GM19372 (cell line): ENCODE data around the gene UPF2.
"Not testable (repeated sequence)": the region's sequence is repeated elsewhere in the genome, so short reads cannot be mapped to it uniquely, and the experiment has no call there.

ENCODE experiments used
- ATAC-seq: cut with Tn5 transposase; IDR thresholded peaks from one replicate; pipeline ENCODE4 v1.9.1; 2021; ENCODE audit warnings: mild to moderate bottlenecking, low read depth, moderate library complexity; ENCODE audit not compliant: unreplicated experiment

The UPF2 gene

DNA sequence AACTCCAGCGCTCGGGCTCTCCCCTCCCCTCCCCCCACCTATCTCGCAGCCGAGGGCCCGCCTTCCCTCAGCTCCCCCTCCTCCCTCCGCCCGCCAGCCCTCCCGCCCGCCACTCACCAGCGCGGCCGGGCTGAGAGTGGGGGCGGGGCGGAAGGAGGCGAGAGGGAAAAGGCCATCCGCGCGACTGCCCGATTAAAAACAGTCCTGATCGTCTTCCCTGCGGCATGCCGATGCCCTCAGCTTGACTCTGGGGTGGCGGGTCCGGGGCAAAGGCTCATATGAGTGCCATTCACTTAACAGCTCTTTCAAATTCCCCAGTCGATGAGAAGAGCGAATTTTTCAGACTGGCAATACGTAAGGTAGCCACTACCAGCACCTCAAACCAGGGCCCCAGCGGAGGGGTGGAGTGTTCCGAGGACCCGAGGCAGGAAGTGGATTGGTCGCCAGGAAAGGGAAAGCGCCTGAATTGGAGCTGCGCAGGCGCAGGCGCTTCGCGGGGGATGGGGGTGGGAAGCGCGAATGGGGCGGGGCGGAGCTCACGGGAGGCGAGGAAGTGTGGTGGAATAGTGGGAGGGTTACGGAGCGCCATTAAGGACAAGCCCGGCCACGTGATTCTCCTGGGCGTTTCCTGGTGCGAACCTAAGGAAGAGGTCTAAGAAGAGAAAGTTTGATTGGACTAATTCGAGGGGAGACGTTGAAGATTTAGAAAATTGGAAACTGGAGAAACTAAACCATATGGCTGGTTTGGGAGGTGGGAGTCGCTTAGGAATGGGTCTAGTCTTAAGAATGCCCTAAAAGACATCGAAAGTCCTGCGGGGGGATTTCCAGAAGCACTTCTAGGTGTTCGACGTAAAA is at the start of gene UPF2:
Gene UPF2 (minus strand): TSS at position 13 of the 855 bp plus-strand sequence. CDS start 7,386 bp downstream, outside the sequence.
- peak; percentile 53 for ATAC-seq

DNA sequence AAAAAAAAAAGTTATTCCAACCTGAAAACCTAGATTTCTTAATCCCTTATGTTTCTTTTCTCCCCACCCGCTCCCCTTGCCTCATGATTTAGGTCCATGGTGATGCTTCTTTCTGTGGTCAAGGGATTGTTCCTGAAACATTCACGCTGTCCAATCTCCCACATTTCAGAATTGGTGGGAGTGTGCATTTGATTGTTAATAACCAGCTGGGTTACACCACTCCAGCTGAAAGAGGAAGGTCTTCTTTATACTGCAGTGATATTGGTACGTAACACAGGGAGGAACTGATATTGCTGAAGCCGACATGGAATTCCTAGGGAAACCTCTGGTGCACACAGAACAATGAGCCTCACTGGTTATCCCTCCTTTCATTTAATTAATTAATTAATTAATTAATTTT is 48.8 kb upstream of the UPF2 start:
- no peak for ATAC-seq

- no peak for ATAC-seq
Observed at GRCh38 chr10:12088919-12089318, 46.3 kb upstream of the UPF2 start.

GRCh38 chr10:12081879-12082557 is 39.4 kb upstream of the UPF2 start:
- no peak for ATAC-seq

- ATAC-seq = no peak
Observed at GRCh38 chr10:12081470-12081869, 38.9 kb upstream of the UPF2 start.

DNA sequence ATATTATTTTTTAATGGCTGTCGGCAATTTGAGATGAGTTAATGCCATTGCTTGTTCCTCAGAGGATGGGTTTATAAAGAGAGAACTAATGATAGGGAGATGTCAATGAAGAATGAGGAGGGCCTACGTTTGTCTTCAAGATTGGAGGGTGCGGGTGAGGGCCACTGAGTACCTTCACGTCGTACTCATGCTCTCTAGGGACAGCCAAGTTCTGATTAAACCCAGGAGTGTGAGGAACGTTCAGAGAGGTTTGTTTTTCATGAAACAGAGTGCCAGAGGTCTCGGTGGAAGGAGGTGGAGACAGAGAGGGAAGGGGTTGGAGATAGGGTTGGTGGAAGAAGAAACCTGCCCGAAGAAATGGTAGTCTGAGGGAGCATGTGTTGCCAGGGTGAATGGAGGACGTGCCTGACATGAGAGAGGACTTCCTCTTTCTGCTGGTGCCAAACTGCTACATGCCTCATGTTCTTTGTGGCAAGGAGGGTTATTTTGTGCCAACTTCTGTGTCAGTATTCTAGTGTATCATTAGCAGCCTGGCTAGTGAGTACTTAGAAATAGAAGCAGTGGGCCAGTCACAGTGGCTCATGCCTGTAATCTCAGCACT is 35.1 kb upstream of the UPF2 start:
- no peak for ATAC-seq

GRCh38 chr10:12073526-12073925 is 30.9 kb upstream of the UPF2 start:
- no peak for ATAC-seq

- ATAC-seq = not testable (repeated sequence)
Observed at GRCh38 chr10:12071441-12071840, 28.8 kb upstream of the UPF2 start.

- ATAC-seq = peak; percentile 96
Observed at GRCh38 chr10:12068449-12069269, 26.1 kb upstream of the UPF2 start, which contains the start of gene DHTKD1. Gene DHTKD1 (plus strand): TSS chr10:12068954. CDS start chr10:12069034, 80 bp downstream.

GRCh38 chr10:12067336-12067735 is 24.7 kb upstream of the UPF2 start:
- ATAC-seq = no peak

DNA sequence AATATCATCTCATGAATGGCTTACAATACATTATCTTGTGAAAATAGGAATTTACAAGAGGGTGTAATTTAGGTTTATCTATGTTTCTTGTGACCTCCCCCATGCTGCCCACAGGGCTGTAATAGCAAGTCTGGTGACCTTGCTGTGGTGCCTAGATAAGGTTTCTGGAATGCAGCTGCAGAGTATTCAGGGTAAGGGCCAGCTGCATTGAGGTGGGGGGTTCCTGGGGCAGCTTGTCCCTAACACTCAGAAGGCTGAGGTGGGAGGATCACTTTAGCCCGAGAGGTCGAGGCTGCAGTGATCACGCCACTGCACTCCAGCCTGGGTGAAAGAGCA is 20.8 kb upstream of the UPF2 start:
- ATAC-seq = no peak

DNA sequence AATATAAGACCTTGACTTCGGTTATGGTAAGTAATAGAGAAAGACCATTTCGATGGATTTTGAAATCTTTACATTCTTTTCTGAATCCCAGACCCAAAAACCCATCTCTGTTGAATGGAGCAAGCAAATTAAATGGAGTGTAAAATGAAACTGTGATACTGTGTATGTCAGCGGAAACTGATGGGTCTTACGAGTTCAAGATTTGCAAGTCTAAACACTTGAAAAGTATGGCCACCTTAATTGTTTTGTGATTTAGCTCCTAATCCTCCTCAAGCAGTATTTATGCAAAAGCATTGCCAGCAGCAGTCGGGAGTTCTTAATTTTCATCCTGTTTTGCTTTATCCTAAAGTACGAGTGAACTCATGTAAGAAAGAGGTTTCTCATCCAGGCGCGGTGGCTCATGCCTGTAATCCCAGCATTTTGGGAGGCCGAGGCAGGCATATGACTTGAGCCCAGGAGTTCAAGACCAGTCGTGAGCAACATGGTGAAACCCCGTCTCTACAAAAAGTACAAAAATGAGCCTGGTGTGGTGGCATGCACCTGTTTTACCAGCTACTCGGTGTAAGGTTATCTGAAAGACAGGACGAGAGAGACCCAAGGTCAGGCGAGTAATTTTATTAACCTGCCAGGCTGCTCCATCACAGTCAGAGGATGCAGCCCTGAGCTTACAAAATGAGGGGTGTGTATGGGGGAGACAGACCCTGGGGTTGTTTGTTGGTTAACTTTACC is 20.3 kb upstream of the UPF2 start:
- no peak for ATAC-seq

DNA sequence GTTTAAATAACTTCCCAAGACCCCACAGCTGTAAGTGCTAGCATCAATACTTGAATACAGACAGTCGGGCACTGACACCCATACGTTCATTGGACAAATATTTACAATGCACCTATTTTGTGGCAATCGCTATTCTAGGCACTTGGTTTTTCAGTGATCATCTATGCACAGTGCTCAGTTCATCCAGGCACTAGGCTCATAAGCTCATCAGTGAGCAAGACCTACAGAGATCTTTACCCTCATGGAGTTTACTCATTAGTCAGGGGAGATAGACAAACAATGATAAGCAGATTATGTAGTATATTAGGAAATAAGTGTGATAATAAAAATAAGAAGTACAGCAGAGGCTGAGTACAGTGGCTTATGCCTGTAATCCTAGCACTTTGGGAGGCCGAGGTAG is 18.5 kb upstream of the UPF2 start:
- no peak for ATAC-seq

DNA sequence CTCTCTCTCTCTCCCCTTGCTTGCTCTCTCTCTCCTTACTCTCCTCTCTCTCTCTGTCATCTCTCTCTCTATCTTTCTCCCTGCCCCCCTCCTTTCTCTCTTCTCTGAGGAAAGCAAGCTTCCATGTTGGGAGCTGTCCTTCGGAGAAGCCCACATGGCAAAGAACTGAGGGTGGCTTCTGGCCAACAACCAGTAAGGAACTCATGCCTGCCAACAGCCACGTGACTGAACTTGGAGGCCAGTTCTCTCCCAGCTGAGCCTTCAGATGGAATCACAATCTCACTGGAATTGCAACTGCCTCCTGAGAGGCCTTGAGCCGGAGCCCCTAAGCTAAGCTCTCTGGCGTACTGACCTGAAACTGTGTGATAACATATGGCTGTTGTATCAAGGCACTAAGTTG is 14.1 kb upstream of the UPF2 start:
- no peak for ATAC-seq

DNA sequence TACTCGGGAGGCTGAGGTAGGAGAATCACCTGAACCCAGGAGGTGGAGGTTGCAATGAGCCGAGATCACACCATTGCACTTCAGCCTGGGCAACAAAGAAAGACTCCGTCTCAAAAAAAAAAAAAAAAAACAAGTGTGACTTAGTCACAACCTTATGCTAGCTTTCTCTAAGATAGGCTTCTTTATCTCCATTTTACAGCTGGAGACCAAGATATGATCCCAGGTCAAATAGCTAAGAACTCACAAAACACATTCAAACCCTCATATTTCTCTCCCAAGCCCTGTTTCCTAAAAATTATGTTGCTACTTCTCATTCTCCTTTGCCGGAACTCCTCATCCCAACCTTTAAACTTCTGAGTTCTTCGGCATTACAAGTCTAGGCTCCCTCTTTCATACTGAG is 13.1 kb upstream of the UPF2 start:
- no peak for ATAC-seq

DNA sequence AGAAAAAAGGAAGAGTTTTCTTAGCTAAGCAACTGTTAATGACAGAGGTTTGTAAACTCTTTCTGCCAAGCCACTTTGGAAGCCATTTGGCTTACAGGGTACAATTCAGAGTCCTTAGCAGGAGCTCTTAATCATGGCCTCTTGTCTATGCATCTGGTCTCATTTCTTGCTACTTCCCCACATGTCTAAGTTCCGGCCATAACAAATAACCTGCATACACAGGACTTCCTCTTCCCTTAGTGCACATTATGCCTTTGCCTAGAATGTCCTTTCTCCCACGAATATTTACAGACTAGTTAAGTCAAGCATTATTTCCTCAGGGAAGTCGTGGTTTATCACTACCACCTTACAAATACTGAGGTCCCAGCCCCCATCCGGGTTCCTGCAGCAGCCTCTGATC is 8.6 kb upstream of the UPF2 start:
- ATAC-seq = no peak

GRCh38 chr10:12050528-12050927 is 7.9 kb upstream of the UPF2 start:
- ATAC-seq = no peak

DNA sequence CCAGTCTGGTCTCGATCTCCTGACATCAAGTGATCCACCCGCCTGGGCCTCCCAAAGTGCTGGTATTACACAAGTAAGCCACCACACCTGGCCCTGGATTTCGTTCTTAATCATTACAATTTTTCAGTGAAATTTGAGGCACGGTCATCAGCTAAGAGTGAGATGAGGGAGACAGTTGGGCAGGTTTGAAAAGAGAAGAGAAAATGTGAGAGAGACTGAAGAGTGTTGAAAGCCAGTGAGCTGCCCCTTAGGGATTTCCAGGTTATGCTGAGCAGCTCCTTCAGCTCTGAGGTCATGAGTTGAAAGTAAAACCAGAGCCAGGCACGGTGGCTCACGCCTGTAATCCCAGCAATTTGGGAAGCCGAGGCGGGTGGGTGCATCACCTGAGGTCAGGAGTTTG is 5.9 kb upstream of the UPF2 start:
- no peak for ATAC-seq

DNA sequence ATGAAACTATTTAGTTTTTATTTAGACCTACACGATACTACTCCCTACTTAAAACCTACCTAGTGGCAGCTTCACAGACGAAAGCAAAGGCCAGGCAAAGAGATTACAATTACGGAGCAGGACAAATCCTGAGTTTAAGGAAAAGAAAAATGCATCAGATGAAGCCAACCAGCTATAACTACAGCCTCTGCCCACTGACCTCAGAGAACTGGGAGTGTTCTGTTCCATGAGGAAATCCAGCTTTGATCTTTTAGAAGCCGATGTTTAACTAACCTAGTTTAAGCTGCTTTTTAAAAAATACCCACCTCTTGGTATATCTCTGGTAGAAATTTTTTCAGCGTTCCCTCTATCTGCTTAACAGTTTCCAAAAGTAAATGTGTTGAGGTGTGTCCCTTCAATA is 3.0 kb upstream of the UPF2 start:
- no peak for ATAC-seq

DNA sequence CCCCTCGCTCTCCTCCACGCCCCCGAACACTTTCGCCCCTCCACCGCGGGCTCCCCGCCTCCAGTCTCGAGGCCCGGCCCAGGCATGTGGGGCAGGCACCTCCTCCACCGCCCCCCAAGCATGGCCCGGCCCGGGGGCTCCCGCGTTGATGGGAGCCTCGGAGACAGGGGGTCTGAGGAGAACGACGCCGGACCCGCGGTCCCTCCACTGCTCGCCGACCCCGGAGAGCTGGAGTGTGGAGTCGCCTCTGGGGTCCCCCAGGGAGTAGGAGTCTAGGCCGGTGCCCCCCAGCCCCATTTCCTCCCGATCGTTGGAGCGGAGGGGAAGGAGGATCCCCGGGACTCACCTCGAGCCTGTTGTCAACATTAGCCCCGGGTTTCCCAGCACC is 206 bp downstream of the UPF2 start:
- peak; percentile 9 for ATAC-seq
